ENCODE data around the gene RBBP7. TPM values are rescaled to one million over a fixed set of nuclear protein-coding genes. Genes with fewer than 3 reads are reported as not detected.
A peak's percentile ranks its signal among the peaks of the same experiment; 100 is the strongest.

RBBP7 gene
- total RNA-seq, 1 donor from 2014 or later, result 48.7 TPM

- H3K36me3 ChIP-seq, result peaks cover 3 to 4% of the 10 kb centered on the region in 2 donors
- no peak for DNase-seq (ENCODE audit: low spot score in 2 of 2)
- intact Hi-C loops (cut with DNase I), result no loop called here
- H3K9me3 ChIP-seq, result no peaks in the 10 kb centered on the region
- H3K4me1 ChIP-seq, result peaks cover 0 to 14% of the 10 kb centered on the region in 2 donors
- H3K4me3 ChIP-seq, result peak overlapping the region in 1 of 2 donors; percentile 36
- H3K27ac ChIP-seq, result peak overlapping the region in 1 of 2 donors; percentile 27
- TF ChIP-seq, protein P1, sequence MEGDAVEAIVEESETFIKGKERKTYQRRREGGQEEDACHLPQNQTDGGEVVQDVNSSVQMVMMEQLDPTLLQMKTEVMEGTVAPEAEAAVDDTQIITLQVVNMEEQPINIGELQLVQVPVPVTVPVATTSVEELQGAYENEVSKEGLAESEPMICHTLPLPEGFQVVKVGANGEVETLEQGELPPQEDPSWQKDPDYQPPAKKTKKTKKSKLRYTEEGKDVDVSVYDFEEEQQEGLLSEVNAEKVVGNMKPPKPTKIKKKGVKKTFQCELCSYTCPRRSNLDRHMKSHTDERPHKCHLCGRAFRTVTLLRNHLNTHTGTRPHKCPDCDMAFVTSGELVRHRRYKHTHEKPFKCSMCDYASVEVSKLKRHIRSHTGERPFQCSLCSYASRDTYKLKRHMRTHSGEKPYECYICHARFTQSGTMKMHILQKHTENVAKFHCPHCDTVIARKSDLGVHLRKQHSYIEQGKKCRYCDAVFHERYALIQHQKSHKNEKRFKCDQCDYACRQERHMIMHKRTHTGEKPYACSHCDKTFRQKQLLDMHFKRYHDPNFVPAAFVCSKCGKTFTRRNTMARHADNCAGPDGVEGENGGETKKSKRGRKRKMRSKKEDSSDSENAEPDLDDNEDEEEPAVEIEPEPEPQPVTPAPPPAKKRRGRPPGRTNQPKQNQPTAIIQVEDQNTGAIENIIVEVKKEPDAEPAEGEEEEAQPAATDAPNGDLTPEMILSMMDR (IDR thresholded peaks at IDR 0.05), result no peak
- H3K27me3 ChIP-seq, result no peaks in the 10 kb centered on the region
Measured at GRCh38 chrX:16807548-16807947, 62.6 kb downstream of the RBBP7 start.

- no peak overlapping the region for H3K4me3 ChIP-seq
- TF ChIP-seq, protein P1 (IDR thresholded peaks at IDR 0.05), result no peak
- H3K9me3 ChIP-seq, result no peaks in the 10 kb centered on the region
- H3K4me1 ChIP-seq, result peaks cover 0 to 14% of the 10 kb centered on the region in 2 donors
- H3K27ac ChIP-seq, result no peak overlapping the region
- H3K36me3 ChIP-seq, result peaks cover 3 to 4% of the 10 kb centered on the region in 2 donors
- H3K27me3 ChIP-seq, result no peaks in the 10 kb centered on the region
- intact Hi-C loops (cut with DNase I), result no loop called here
- DNase-seq (ENCODE audit: low spot score in 2 of 2), result no peak
Measured at GRCh38 chrX:16804923-16805464, 65.2 kb downstream of the RBBP7 start.

DNA sequence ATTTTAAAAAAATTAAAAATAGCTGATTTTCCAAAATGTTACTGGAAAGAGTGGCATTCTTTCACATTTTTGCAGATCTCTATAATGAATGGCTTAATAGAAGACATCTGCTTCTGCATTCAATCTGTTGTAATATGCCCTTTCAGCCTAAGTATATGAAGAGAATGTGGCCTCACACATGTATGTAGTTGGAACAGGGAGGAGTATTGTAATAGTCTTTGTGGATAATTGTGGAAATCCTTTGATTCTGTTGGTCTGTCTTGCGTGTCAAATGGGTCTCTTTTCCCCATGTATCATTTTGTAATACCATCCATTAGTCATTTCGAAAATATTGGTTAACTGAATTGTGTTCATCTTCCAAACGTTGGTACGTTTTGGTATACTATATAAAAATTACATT, 72.3 kb downstream of the RBBP7 start:
- no peak overlapping the region for H3K4me3 ChIP-seq
- H3K27ac ChIP-seq, result no peak overlapping the region
- H3K27me3 ChIP-seq, result no peaks in the 10 kb centered on the region
- DNase-seq (ENCODE audit: low spot score in 2 of 2), result no peak
- H3K4me1 ChIP-seq, result no peaks in the 10 kb centered on the region
- intact Hi-C loops (cut with DNase I), result no loop called here
- peaks cover 5 to 13% of the 10 kb centered on the region in 2 donors for H3K36me3 ChIP-seq
- TF ChIP-seq, protein P1 (IDR thresholded peaks at IDR 0.05), result no peak
- H3K9me3 ChIP-seq, result no peaks in the 10 kb centered on the region

GRCh38 chrX:16797358-16797757, 72.8 kb downstream of the RBBP7 start:
- H3K4me1 ChIP-seq, result no peaks in the 10 kb centered on the region
- H3K4me3 ChIP-seq, result no peak overlapping the region
- peaks cover 5 to 12% of the 10 kb centered on the region in 2 donors for H3K36me3 ChIP-seq
- intact Hi-C loops (cut with DNase I), result no loop called here
- no peaks in the 10 kb centered on the region for H3K27me3 ChIP-seq
- TF ChIP-seq, protein P1 (IDR thresholded peaks at IDR 0.05), result no peak
- no peaks in the 10 kb centered on the region for H3K9me3 ChIP-seq
- DNase-seq (ENCODE audit: low spot score in 2 of 2), result no peak
- no peak overlapping the region for H3K27ac ChIP-seq

GRCh38 chrX:16796298-16796697, 73.9 kb downstream of the RBBP7 start:
- H3K27ac ChIP-seq, result no peak overlapping the region
- peaks cover 5 to 12% of the 10 kb centered on the region in 2 donors for H3K36me3 ChIP-seq
- TF ChIP-seq, protein P1 (IDR thresholded peaks at IDR 0.05), result no peak
- intact Hi-C loops (cut with DNase I), result no loop called here
- no peaks in the 10 kb centered on the region for H3K9me3 ChIP-seq
- no peak for DNase-seq (ENCODE audit: low spot score in 2 of 2)
- no peaks in the 10 kb centered on the region for H3K27me3 ChIP-seq
- H3K4me3 ChIP-seq, result no peak overlapping the region
- no peaks in the 10 kb centered on the region for H3K4me1 ChIP-seq

Other genes with a start within 250 kb of the RBBP7 start
- not detected for gene S100G, start 220.2 kb downstream of the RBBP7 start, total RNA-seq
- 12.6 TPM for gene CTPS2, start 157.7 kb downstream of the RBBP7 start, total RNA-seq
- 14.2 TPM for gene SYAP1, start 150.8 kb downstream of the RBBP7 start, total RNA-seq
- 3.9 TPM for gene TXLNG, start 83.9 kb downstream of the RBBP7 start, total RNA-seq
- gene REPS2, start 76.3 kb upstream of the RBBP7 start, total RNA-seq, result 4.7 TPM